CD4-positive, CD25-positive, alpha-beta regulatory T cell (primary cell): ENCODE results near the gene PDP2. TPM values are rescaled to one million over a fixed set of nuclear protein-coding genes. Genes with fewer than 3 reads are reported as not detected.

Experiments used
- ATAC-seq, 2 donors: fragments of 150-1000 bp; cut with Tn5 transposase; one replicate each; pipeline ENCODE4 v1.10.0; 2021; ENCODE audit warnings: low read depth in 2 of 2, moderate number of reproducible peaks in 2 of 2, moderate library complexity in 1 of 2
- DNase-seq, 3 donors: peaks; one replicate each; pipeline versions ENCODE4 v3.0.0 to v3.0.0-alpha.2; 2012 to 2022; ENCODE audit warnings: mixed read lengths in 1 of 3
- H3K27ac ChIP-seq: one replicate; pipeline ENCODE4 v1.7.0; 2013; ENCODE audit warnings: mild to moderate bottlenecking, low read length; ENCODE audit not compliant: insufficient read depth, poor library complexity, severe bottlenecking
- H3K27me3 ChIP-seq: one replicate; pipeline ENCODE4 v1.7.0; 2013; ENCODE audit warnings: low read length; ENCODE audit not compliant: control insufficient read depth, insufficient read depth
- H3K36me3 ChIP-seq: one replicate; pipeline ENCODE4 v1.7.0; 2013; ENCODE audit warnings: mild to moderate bottlenecking, low read length, moderate library complexity; ENCODE audit not compliant: control insufficient read depth, insufficient read depth
- H3K4me1 ChIP-seq: 2 replicates; pipeline ENCODE4 v1.7.0; 2013; ENCODE audit warnings: mild to moderate bottlenecking, low read length; ENCODE audit not compliant: insufficient read depth, control insufficient read depth, poor library complexity, severe bottlenecking
- H3K4me3 ChIP-seq: one replicate; pipeline ENCODE4 v1.7.0; 2013; ENCODE audit warnings: low read depth, mild to moderate bottlenecking, low read length, moderate library complexity
- H3K9me3 ChIP-seq, 2 experiments: 1 replicate in 1 of 2; 2 replicates in 1 of 2; pipeline ENCODE4 v1.7.0; 2013; ENCODE audit warnings: low read length in 2 of 2, mild to moderate bottlenecking in 1 of 2, moderate library complexity in 1 of 2; ENCODE audit not compliant: control insufficient read depth in 2 of 2
- H3K27ac Mint-ChIP-seq, 3 donors: one replicate each; pipeline ENCODE4 v1.8.0; 2020 to 2022; ENCODE audit warnings: mild to moderate bottlenecking in 3 of 3, mixed read lengths in 3 of 3, moderate library complexity in 2 of 3
- H3K27me3 Mint-ChIP-seq: one replicate; pipeline ENCODE4 v1.8.0; 2022; ENCODE audit warnings: mild to moderate bottlenecking, mixed read lengths
- H3K36me3 Mint-ChIP-seq: one replicate; pipeline ENCODE4 v1.8.0; 2020; ENCODE audit warnings: mixed read lengths
- H3K4me1 Mint-ChIP-seq, 4 donors: one replicate each; pipeline ENCODE4 v1.8.0; 2020 to 2022; ENCODE audit warnings: mixed read lengths in 4 of 4, mild to moderate bottlenecking in 1 of 4
- H3K4me3 Mint-ChIP-seq, 4 donors: one replicate each; pipeline ENCODE4 v1.8.0; 2020 to 2022; ENCODE audit warnings: mild to moderate bottlenecking in 4 of 4, mixed read lengths in 4 of 4, moderate library complexity in 3 of 4
- H3K9me3 Mint-ChIP-seq, 7 donors: one replicate each; pipeline ENCODE4 v1.8.0; 2020 to 2022; ENCODE audit warnings: mixed read lengths in 7 of 7, mild to moderate bottlenecking in 3 of 7, moderate library complexity in 2 of 7
- polyA plus RNA-seq, 4 donors: library from polyadenylated mRNA; unstranded; fragments of 300-500 nt; fragmentation: Illumina TruSeq; gene quantifications; one replicate each; pipeline ENCODE4 v1.2.3, GENCODE V29; 2021
- total RNA-seq: library from RNA; stranded (reverse); gene quantifications from one replicate; pipeline ENCODE4 v1.2.3, GENCODE V29; 2022

PDP2 gene
- total and polyA plus RNA-seq, 5 donors from 2014 or later, result 0.07 to 7.1 (median 1.9) TPM

DNA sequence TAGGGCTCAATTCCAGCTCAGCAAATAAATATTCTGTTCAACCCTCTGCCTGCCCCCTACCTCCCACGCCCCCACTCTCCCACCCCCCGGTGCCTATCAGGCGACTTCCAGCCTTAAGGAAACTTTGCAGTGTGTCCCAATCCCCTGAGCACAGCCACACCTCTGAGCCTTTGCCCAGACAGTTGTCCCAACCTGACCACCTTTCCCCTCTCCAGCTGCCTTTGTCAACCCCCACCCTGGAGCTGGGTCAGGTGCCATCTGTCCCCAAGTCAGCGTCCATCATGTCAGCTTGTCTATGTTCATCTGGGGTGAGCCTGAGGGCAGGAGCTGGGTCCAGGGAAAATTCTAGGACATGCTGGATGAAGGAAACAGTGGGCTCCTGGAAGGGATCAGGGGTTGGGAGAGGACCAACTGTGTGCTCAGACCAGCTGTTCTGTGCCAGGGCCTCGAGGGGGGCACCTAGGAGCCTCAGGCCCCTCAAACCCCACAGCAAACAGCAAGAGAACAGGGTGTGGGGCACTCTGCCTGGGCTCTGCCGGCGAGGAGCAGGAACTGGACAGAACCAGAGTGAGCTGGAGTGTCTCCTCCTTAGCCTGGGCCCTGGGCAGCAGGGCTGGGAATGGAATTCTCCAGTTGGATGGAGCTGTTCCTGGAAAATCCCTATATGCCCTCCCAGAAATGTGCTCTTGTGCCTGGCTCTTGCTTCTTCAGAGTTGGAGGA lies 20.6 kb downstream of the PDP2 start:
- H3K4me1 Mint-ChIP-seq, result peaks cover 0 to 4% (median under 1%) of the 10 kb centered on the region in 4 donors
- no peaks in the 10 kb centered on the region for H3K27me3 Mint-ChIP-seq
- Histone ChIP-seq H3K27ac (no peak overlapping the region), H3K27me3 (no peaks in the 10 kb centered on the region), H3K36me3 (no peaks in the 10 kb centered on the region), H3K9me3 (no peaks in the 10 kb centered on the region), H3K4me3 (no peak overlapping the region), H3K4me1 (no peaks in the 10 kb centered on the region)
- no peaks in the 10 kb centered on the region for H3K9me3 Mint-ChIP-seq
- ATAC-seq, result no peak
- DNase-seq, result no peak
- H3K27ac Mint-ChIP-seq, result peak overlapping the region in 1 of 3 donors; percentile 21
- no peak overlapping the region for H3K4me3 Mint-ChIP-seq
- H3K36me3 Mint-ChIP-seq, result no peaks in the 10 kb centered on the region

DNA sequence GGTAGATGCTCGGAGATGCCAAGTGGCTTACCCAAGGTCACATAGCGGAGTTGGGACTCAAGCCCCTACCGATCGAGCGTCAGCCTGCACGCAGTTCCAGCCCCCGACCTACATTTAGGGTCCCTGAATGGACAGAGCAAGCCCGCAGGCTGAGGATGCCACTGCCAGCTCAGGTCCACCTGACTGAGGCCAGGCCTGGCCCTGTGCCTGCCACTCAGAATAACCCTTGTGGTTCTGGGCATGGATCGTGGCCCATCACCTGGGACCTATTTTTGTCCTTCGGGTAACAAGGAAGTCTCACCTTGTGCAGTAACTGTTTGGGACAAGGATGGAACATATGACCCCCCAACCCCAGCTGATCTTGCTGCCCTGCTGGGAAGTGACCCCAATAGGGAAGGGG lies 21.3 kb downstream of the PDP2 start:
- no peak overlapping the region for H3K4me3 Mint-ChIP-seq
- H3K27ac ChIP-seq, result no peak overlapping the region
- no peaks in the 10 kb centered on the region for H3K36me3 ChIP-seq
- no peaks in the 10 kb centered on the region for H3K4me1 ChIP-seq
- no peaks in the 10 kb centered on the region for H3K36me3 Mint-ChIP-seq
- H3K27ac Mint-ChIP-seq, result no peak overlapping the region
- H3K4me1 Mint-ChIP-seq, result peaks cover 0 to 11% (median 3%) of the 10 kb centered on the region in 4 donors
- no peaks in the 10 kb centered on the region for H3K9me3 Mint-ChIP-seq
- H3K4me3 ChIP-seq, result no peak overlapping the region
- no peaks in the 10 kb centered on the region for H3K27me3 ChIP-seq
- H3K9me3 ChIP-seq, result no peaks in the 10 kb centered on the region
- no peak for DNase-seq
- H3K27me3 Mint-ChIP-seq, result no peaks in the 10 kb centered on the region
- ATAC-seq, result no peak

DNA sequence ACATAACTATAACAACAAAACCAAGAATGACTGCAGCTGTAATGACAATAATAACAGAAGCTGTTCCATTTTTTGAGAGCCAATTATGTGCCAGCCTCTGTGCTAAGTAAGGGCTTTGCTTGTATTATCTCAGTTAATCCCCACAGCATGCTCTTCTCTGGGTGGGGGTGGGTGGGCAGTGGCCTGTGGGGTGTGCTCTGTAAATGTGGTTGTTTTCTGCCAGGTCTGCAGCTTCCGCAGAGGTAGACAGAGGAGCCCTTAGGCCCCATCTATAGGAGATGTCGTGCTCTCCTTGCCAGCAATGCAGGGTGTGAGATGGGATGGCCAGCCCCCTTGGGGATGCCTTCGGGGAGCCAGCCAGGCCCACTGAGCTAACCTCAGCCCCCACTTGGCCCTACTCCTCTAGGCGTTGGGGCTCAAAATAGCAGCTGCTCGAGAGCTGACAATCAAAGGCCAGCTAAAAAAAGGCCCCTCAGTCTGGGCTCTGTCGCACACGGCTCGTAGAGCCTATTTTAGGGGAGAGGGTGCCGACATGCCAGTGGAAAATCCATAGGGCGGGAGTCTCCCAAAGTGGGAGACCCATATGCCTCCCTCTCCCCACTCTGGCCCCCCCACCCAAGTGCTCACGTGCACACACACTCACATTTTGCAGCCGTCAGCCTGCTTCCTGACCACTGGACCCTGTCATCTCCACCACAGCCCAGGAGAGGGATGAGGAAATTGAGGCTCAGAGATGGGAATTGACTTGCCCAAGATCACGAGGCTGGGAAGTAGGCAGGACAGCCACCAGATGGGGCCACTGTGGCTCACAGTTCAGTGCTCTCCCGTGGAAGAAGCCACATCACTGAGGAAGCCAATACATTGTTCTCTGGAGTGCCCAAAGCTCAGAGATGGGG lies 22.6 kb downstream of the PDP2 start:
- ATAC-seq (no peak), DNase-seq (no peak)
- no peak overlapping the region for H3K27ac ChIP-seq
- H3K36me3 ChIP-seq, result no peaks in the 10 kb centered on the region
- no peaks in the 10 kb centered on the region for H3K36me3 Mint-ChIP-seq
- H3K4me1 ChIP-seq, result no peaks in the 10 kb centered on the region
- H3K27me3 Mint-ChIP-seq, result no peaks in the 10 kb centered on the region
- H3K9me3 ChIP-seq, result no peaks in the 10 kb centered on the region
- H3K4me3 ChIP-seq, result no peak overlapping the region
- no peak overlapping the region for H3K4me3 Mint-ChIP-seq
- H3K4me1 Mint-ChIP-seq, result peaks cover 0 to 11% (median 3%) of the 10 kb centered on the region in 4 donors
- no peaks in the 10 kb centered on the region for H3K9me3 Mint-ChIP-seq
- H3K27ac Mint-ChIP-seq, result no peak overlapping the region
- no peaks in the 10 kb centered on the region for H3K27me3 ChIP-seq

DNA sequence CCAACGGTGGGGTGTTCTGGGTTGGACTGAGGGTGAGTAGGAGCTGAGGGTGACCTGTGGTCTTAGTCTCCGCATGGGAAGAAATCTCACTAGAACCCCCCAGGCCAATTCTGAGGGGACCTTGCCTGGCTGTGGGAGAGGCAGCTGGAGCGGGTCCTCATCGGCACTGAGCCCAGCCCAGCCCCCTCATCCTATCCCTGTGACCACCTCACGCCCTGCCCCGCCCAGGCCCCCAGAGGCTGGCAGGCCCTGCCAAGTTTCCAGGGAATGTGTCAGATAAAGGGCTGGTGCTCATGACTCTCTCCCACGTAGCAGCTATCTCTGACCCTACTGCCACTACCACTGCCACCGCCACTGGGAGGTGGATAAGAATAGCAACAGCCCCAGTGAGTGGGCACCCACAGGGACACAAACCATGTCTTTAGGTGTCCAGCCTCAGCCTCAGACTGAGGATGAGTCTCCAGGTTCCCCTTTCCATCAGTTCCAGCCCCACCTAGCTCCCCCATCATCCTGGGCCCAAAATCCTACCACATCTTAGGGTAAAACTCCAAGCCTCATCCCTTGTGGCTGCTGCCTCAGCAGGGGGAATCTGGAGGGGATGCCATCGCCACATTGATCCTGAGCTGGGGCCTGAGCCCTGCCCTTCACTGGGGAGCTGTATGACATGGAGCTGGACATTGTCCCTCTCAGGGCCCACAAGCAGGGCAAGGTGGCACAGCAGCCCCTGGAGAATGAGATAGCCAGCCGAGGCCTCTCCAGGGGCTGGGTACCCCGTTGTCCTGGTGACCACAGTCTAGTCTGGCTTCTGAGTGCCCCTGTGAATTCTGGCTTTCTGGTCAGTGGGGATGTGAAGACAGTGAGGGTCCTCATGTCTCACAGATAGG lies 23.5 kb downstream of the PDP2 start:
- Mint-ChIP-seq H3K36me3 (no peaks in the 10 kb centered on the region), H3K4me3 (no peak overlapping the region), H3K27me3 (peaks cover 6% of the 10 kb centered on the region), H3K9me3 (no peaks in the 10 kb centered on the region), H3K27ac (no peak overlapping the region), H3K4me1 (peaks cover 0 to 11% (median 3%) of the 10 kb centered on the region in 4 donors)
- no peaks in the 10 kb centered on the region for H3K9me3 ChIP-seq
- no peaks in the 10 kb centered on the region for H3K4me1 ChIP-seq
- no peak for ATAC-seq
- no peaks in the 10 kb centered on the region for H3K36me3 ChIP-seq
- no peak overlapping the region for H3K4me3 ChIP-seq
- H3K27me3 ChIP-seq, result no peaks in the 10 kb centered on the region
- no peak overlapping the region for H3K27ac ChIP-seq
- no peak for DNase-seq

DNA sequence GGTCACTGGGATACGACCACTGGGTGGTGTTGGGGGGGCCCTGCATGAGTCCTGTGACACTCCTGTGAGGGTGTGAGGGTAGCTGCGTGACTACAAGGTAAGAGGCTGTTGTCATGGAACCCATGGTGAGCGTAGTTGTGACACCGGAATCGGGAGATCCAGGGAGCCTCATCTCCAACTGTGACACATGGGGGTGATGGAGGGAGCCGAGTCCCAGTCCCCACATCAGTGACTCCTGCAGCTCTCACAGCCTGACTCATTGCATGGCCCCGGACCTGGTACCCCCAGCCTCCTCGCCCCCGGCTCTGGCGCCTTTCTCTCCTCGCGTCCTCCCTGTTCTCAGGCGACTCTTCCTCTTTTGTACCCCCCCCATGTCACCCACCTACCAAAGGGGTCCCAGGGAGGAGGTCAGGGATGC lies 24.1 kb downstream of the PDP2 start:
- Mint-ChIP-seq H3K27ac (peak overlapping the region in 1 of 3 donors; percentile 26), H3K36me3 (no peaks in the 10 kb centered on the region)
- H3K9me3 ChIP-seq, result no peaks in the 10 kb centered on the region

DNA sequence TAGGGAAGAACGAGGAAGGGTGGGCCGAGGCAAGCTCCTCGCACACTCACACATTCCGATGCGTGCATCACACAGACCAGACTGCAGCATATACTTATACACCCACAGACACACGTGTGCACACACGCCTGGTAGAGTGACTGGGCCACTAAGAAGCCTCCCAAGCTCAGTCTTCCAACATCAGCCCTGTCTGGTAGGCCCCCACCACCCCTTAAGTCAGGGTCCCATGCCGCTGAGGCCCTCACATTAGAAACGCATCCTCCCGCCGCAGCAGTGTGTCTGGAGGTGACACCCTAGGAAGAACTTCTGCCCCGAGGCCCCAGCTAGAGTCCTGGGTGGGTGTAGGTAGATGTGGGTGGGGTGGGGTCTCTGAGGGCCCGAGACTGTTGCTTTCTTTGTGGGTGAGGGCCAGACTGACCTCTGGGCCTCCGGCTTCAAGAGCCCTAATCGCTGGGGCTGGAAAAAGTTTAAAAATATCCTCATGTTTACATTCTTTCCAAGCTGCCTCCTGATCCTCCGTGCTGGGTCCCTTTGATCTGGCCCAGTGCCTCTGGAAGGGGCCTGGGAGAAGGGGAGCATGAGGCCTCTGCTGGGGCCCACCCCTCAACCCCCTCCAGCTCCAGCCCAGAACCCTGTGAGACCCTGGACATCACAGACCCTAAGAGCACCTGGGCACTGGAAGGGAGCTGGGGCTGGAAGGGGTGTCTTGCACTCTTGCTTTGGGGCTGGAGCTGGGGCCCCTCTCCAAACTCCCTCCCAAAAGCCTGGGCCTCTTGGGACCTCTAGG lies 24.7 kb downstream of the PDP2 start:
- Histone ChIP-seq H3K9me3 (no peaks in the 10 kb centered on the region), H3K27me3 (no peaks in the 10 kb centered on the region), H3K4me3 (no peak overlapping the region), H3K4me1 (no peaks in the 10 kb centered on the region), H3K36me3 (no peaks in the 10 kb centered on the region), H3K27ac (no peak overlapping the region)
- no peaks in the 10 kb centered on the region for H3K36me3 Mint-ChIP-seq
- peaks cover 6% of the 10 kb centered on the region for H3K27me3 Mint-ChIP-seq
- H3K4me1 Mint-ChIP-seq, result peaks cover 0 to 11% (median 3%) of the 10 kb centered on the region in 4 donors
- peak overlapping the region in 1 of 3 donors; percentile 26 for H3K27ac Mint-ChIP-seq
- no peak for ATAC-seq
- no peaks in the 10 kb centered on the region for H3K9me3 Mint-ChIP-seq
- DNase-seq, result no peak
- H3K4me3 Mint-ChIP-seq, result no peak overlapping the region

More for the DNA sequence above, 24.1 kb downstream of the PDP2 start:
- no peak for ATAC-seq
- Histone ChIP-seq H3K27me3 (no peaks in the 10 kb centered on the region), H3K4me1 (no peaks in the 10 kb centered on the region), H3K36me3 (no peaks in the 10 kb centered on the region), H3K4me3 (no peak overlapping the region), H3K27ac (no peak overlapping the region)
- no peak overlapping the region for H3K4me3 Mint-ChIP-seq
- H3K4me1 Mint-ChIP-seq, result peaks cover 0 to 11% (median 3%) of the 10 kb centered on the region in 4 donors
- no peak for DNase-seq
- no peaks in the 10 kb centered on the region for H3K9me3 Mint-ChIP-seq
- peaks cover 6% of the 10 kb centered on the region for H3K27me3 Mint-ChIP-seq
